VCaP (cell line): ENCODE data around the gene INSIG1.

Experiments used
- H3K27ac ChIP-seq: fragments of 450-650 bp; 2 replicates; pipeline ENCODE4 v1.5.1; 2017
- TF ChIP-seq, protein P1 (sequence below): fragments of 450-650 bp; conservative IDR thresholded peaks from 2 replicates; pipeline ENCODE4 v1.5.1; 2017; ENCODE audit warnings: mild to moderate bottlenecking, moderate library complexity

INSIG1 gene

DNA sequence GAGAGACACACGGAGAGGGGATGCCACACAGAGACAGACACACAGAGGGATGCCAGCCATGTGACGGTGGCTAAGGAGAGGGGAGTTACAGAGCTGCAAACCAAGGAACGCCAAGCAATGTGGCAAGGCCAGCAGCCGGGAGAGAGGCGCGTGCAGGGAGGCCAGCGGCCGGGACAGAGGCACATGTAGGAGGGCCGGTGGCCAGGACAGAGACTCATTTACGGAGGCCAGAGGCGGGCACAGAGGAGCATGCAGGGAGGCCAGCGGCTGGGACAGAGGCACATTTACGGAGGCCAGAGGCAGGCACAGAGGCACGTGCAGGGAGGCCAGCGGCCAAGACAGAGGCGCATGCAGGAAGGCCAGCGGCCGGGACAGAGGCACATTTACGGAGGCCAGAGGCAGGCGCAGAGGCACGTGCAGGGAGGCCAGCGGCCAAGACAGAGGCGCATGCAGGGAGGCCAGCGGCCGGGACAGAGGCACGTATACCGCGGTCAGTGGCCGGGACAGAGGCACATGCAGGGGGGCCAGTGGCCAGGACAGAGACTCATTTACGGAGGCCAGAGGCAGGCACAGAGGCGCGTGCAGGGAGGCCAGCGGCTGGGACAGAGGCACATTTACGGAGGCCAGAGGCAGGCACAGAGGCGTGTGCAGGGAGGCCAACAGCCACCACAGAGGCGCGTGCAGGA lies 40.4 kb downstream of the INSIG1 start:
- TF ChIP-seq, protein P1, sequence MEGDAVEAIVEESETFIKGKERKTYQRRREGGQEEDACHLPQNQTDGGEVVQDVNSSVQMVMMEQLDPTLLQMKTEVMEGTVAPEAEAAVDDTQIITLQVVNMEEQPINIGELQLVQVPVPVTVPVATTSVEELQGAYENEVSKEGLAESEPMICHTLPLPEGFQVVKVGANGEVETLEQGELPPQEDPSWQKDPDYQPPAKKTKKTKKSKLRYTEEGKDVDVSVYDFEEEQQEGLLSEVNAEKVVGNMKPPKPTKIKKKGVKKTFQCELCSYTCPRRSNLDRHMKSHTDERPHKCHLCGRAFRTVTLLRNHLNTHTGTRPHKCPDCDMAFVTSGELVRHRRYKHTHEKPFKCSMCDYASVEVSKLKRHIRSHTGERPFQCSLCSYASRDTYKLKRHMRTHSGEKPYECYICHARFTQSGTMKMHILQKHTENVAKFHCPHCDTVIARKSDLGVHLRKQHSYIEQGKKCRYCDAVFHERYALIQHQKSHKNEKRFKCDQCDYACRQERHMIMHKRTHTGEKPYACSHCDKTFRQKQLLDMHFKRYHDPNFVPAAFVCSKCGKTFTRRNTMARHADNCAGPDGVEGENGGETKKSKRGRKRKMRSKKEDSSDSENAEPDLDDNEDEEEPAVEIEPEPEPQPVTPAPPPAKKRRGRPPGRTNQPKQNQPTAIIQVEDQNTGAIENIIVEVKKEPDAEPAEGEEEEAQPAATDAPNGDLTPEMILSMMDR = no peak
- H3K27ac ChIP-seq = no peak overlapping the region

DNA sequence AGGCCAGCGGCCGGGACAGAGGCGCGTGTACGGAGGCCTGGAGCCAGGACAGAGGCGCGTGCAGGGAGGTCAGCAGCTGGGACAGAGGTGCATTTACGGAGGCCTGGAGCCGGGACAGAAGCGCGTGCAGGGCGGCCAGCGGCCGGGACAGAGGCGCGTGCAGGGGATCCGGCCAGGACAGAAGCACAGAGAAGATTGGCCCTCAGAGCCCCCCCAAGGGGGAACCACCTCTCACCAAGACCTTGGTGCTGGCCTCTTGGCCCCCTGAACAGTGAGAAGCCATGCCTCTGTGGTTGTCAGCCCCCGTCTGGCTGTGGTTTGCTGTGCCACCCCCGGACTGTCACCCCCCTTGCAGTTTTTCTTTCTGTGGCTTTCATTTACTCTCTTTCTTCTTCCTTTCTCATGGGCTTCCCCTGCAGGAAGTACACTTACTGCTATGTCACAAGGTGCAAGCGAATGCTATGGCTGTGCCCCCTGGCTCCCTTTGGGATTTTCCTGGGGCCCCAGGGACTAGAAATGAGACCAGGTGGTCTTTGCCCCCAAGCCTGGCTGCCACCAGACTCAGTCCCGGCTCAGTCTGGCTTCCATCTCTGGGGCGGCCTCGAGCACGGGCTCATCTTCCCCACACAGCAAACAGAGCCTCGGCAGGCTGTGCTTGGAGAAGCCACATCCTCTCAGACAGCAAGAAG lies 41.1 kb downstream of the INSIG1 start:
- TF ChIP-seq, protein P1 = no peak
- no peak overlapping the region for H3K27ac ChIP-seq

DNA sequence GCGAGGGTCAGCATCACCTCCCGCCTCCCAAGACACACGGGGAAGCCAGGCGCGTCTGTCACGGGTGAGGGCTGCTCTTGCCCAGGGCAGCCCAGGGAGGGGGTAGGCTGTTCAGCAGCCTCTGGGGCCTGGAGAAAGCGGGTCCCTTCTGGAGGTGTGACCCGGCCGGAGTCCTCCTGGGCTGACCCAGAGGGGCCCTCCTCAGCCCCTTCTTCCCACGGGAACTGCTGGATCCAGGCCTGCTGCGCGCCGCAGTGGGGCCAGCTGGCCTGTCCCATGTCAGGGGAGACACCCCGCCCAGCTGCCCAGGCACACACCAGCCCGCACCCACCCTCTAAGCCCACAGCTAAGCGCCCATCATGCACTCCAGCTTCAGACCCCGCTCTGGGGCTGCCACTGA lies 41.8 kb downstream of the INSIG1 start:
- H3K27ac ChIP-seq = no peak overlapping the region
- TF ChIP-seq, protein P1 = no peak

DNA sequence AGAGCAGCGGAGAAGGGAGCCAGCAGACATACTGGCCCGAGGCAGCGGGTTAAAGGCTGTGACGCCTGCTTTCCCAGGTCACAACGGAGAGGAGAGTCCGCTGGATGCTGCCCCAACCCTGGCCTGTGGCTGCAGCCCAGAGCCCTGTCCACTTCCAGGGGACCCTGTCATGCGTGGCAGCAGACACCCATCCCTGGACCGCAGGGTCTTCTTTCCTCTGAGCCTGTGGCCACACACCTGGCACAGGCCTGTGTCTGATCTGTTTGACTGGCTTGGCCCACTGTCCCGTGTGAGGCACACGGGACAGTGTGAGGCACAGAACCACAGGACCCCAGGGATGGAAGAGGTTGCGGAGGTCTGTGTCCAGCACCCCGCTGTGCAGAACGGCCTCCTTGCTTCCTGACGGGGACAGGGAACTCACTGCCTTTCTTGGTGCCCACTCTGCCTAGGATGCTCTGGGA lies 42.4 kb downstream of the INSIG1 start:
- H3K27ac ChIP-seq = no peak overlapping the region
- TF ChIP-seq, protein P1 = no peak

DNA sequence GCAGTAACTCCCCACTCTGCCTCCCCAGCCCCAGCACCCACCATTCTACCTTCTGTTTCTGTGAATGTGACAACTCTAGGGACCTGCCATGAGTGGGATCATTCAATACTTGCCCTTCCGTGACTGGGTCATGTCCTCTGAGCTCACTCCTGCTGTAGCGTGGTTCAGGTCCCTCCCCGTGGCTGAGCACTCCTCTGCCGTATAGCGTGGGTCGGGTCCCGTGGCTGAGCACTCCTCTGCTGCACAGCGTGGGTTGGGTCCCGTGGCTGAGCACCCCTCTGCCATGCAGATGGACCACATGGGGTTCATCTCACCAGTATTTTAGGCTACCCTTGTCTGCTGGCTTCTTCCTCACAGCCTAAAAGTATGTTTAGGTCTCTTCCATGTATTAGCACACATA lies 43.0 kb downstream of the INSIG1 start:
- no peak overlapping the region for H3K27ac ChIP-seq
- TF ChIP-seq, protein P1 = no peak

DNA sequence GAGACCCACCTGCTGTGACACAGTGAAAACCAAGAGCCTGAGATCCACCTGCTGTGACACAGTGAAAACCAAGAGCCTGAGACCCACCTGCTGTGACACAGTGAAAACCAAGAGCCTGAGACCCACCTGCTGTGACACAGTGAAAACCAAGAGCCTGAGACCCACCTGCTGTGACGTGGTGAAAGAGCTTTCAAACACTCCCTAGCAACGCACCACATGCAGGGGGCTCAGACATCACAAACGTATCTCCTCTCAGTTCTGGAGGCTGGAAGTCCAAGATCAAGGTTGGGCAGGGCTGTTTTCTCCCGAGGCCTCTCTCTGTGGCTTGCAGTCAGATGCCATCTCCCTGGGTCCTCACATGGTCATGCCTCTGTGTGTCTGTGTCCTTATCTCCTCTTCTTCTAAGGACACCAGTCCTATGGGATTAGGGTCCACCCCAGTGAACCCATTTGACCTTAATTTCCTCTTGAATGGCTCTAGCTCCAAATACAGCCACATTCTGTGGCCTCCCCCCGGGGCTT lies 43.8 kb downstream of the INSIG1 start:
- TF ChIP-seq, protein P1 = no peak
- no peak overlapping the region for H3K27ac ChIP-seq

DNA sequence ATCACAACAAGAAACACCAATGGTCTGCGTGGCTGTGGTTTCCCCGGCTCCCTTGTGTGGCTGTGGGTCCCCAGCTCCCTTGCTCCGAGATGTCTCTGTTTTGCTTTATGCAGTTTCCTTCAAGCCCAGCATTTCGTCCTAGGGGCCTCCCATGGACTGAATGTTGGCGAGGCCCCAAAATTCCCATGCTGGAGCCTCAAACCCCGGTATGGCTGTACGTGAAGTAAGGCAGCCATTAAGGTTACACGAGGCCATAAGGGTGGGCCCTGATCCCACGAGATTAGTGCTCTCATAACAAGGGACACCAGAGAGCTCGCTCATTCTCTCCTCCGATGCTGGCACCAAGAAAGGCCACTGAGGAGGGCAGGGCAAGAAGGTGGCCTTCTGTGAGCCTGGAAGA lies 44.6 kb downstream of the INSIG1 start:
- H3K27ac ChIP-seq = no peak overlapping the region
- TF ChIP-seq, protein P1 = no peak
